H9 (cell line): ENCODE results near the gene PARD3. TPM values are rescaled to one million over a fixed set of nuclear protein-coding genes. Genes with fewer than 3 reads are reported as not detected.

Experiments used
- DNase-seq: peaks from one replicate; pipeline ENCODE4 v3.0.0-alpha.2; 2017
- H2AFZ ChIP-seq: one replicate; pipeline ENCODE4 v1.6.1; 2013; ENCODE audit warnings: mild to moderate bottlenecking, low read length, control low read depth, moderate library complexity
- H2AK5ac ChIP-seq: 2 replicates; pipeline ENCODE4 v1.6.1; 2013; ENCODE audit warnings: low read length, control low read depth, mixed read lengths; ENCODE audit not compliant: insufficient read length
- H2BK120ac ChIP-seq: one replicate; pipeline ENCODE4 v1.6.1; 2013; ENCODE audit warnings: low read depth, mild to moderate bottlenecking, low read length, control low read depth, inconsistent platforms; ENCODE audit not compliant: poor library complexity, severe bottlenecking
- H2BK12ac ChIP-seq: 2 replicates; pipeline ENCODE4 v1.6.1; 2013; ENCODE audit warnings: low read length, control low read depth, mixed read lengths, low read depth; ENCODE audit not compliant: insufficient read length
- H2BK15ac ChIP-seq: 2 replicates; pipeline ENCODE4 v1.6.1; 2013; ENCODE audit warnings: low read depth, low read length, control low read depth
- H2BK20ac ChIP-seq: one replicate; pipeline ENCODE4 v1.6.1; 2013; ENCODE audit warnings: low read depth, mild to moderate bottlenecking, low read length, control low read depth, inconsistent platforms; ENCODE audit not compliant: poor library complexity, severe bottlenecking
- H2BK5ac ChIP-seq: 2 replicates; pipeline ENCODE4 v1.6.1; 2013; ENCODE audit warnings: low read length, control low read depth, mixed read lengths; ENCODE audit not compliant: insufficient read length
- H3K14ac ChIP-seq: 2 replicates; pipeline ENCODE4 v1.6.1; 2013; ENCODE audit warnings: low read length, control low read depth; ENCODE audit not compliant: insufficient read depth
- H3K18ac ChIP-seq: 2 replicates; pipeline ENCODE4 v1.6.1; 2013; ENCODE audit warnings: low read depth, mild to moderate bottlenecking, mixed read lengths, low read length, control low read depth; ENCODE audit not compliant: insufficient read length
- H3K23ac ChIP-seq: 2 replicates; pipeline ENCODE4 v1.6.1; 2013; ENCODE audit warnings: low read length, control low read depth, mixed read lengths, low read depth; ENCODE audit not compliant: insufficient read length
- H3K23me2 ChIP-seq: 2 replicates; pipeline ENCODE4 v1.6.1; 2013; ENCODE audit warnings: low read depth, mild to moderate bottlenecking, mixed read lengths, low read length, control low read depth; ENCODE audit not compliant: insufficient read length, poor library complexity, severe bottlenecking
- H3K27ac ChIP-seq: 2 replicates; pipeline ENCODE4 v1.5.1; 2013; ENCODE audit warnings: low read length, control low read depth, mixed read lengths, low read depth; ENCODE audit not compliant: insufficient read length
- H3K27me3 ChIP-seq: 2 replicates; pipeline ENCODE4 v1.6.1; 2013; ENCODE audit warnings: low read length, control low read depth, inconsistent platforms; ENCODE audit not compliant: insufficient read depth
- H3K4ac ChIP-seq: 2 replicates; pipeline ENCODE4 v1.6.1; 2013; ENCODE audit warnings: low read depth, mild to moderate bottlenecking, control low read depth, inconsistent platforms, low read length, moderate library complexity
- H3K4me1 ChIP-seq: 2 replicates; pipeline ENCODE4 v1.6.1; 2013; ENCODE audit warnings: low read length, control low read depth, inconsistent platforms; ENCODE audit not compliant: insufficient read depth
- H3K4me2 ChIP-seq: 2 replicates; pipeline ENCODE4 v1.6.1; 2013; ENCODE audit warnings: low read length, control low read depth, mixed read lengths; ENCODE audit not compliant: insufficient read length, insufficient read depth
- H3K56ac ChIP-seq: 2 replicates; pipeline ENCODE4 v1.6.1; 2013; ENCODE audit warnings: low read depth, mild to moderate bottlenecking, mixed read lengths, low read length, control low read depth; ENCODE audit not compliant: insufficient read length
- H3K79me1 ChIP-seq: 2 replicates; pipeline ENCODE4 v1.6.1; 2013; ENCODE audit warnings: low read depth, mild to moderate bottlenecking, moderate library complexity, low read length, control low read depth, inconsistent platforms; ENCODE audit not compliant: insufficient read depth, poor library complexity, severe bottlenecking
- H3K79me2 ChIP-seq: 2 replicates; pipeline ENCODE4 v1.6.1; 2013; ENCODE audit warnings: low read length, control low read depth, inconsistent platforms; ENCODE audit not compliant: insufficient read depth
- H3K9ac ChIP-seq: 2 replicates; pipeline ENCODE4 v1.6.1; 2013; ENCODE audit warnings: low read length, control low read depth, mixed read lengths; ENCODE audit not compliant: insufficient read length; ENCODE audit errors: extremely low read depth
- H3K9me3 ChIP-seq: one replicate; pipeline ENCODE4 v1.6.1; 2013; ENCODE audit warnings: low read depth, low read length, inconsistent platforms; ENCODE audit not compliant: control insufficient read depth
- H3T11ph ChIP-seq: one replicate; pipeline ENCODE4 v1.6.1; 2013; ENCODE audit warnings: mild to moderate bottlenecking, low read length, control low read depth, inconsistent platforms
- H4K20me1 ChIP-seq: one replicate; pipeline ENCODE4 v1.6.1; 2013; ENCODE audit not compliant: control insufficient read depth, insufficient read length, insufficient read depth
- H4K5ac ChIP-seq: 2 replicates; pipeline ENCODE4 v1.6.1; 2013; ENCODE audit warnings: low read depth, mild to moderate bottlenecking, mixed read lengths, low read length, control low read depth; ENCODE audit not compliant: insufficient read length
- H4K8ac ChIP-seq: replicated peaks from 2 replicates; pipeline ENCODE4 v1.6.1; 2013; ENCODE audit warnings: low read length, control low read depth, mixed read lengths, low read depth; ENCODE audit not compliant: insufficient read length
- H4K91ac ChIP-seq: 2 replicates; pipeline ENCODE4 v1.6.1; 2013; ENCODE audit warnings: low read depth, mild to moderate bottlenecking, moderate library complexity, mixed read lengths, low read length, control low read depth; ENCODE audit not compliant: insufficient read length
- H3K27ac Mint-ChIP-seq, 3 experiments: 2 replicates in 2 of 3; 3 replicates in 1 of 3; pipeline ENCODE4 v1.8.0; 2020 to 2021; ENCODE audit warnings: mixed read lengths in 3 of 3, mild to moderate bottlenecking in 1 of 3, moderate library complexity in 1 of 3
- H3K27me3 Mint-ChIP-seq: 2 replicates; pipeline ENCODE4 v1.8.0; 2021; ENCODE audit warnings: low read depth, mild to moderate bottlenecking, moderate library complexity, mixed read lengths
- H3K36me3 Mint-ChIP-seq, 3 experiments: 2 replicates in 2 of 3; 3 replicates in 1 of 3; pipeline ENCODE4 v1.8.0; 2020 to 2021; ENCODE audit warnings: low read depth in 3 of 3, mixed read lengths in 3 of 3; ENCODE audit not compliant: insufficient read depth in 1 of 3
- H3K4me1 Mint-ChIP-seq, 2 experiments: 2 replicates each; pipeline ENCODE4 v1.8.0; 2020; ENCODE audit warnings: mixed read lengths in 2 of 2
- H3K4me3 Mint-ChIP-seq, 2 experiments: 2 replicates in 1 of 2; 3 replicates in 1 of 2; pipeline ENCODE4 v1.8.0; 2020 to 2021; ENCODE audit warnings: mild to moderate bottlenecking in 2 of 2, mixed read lengths in 2 of 2, moderate library complexity in 1 of 2
- H3K9me3 Mint-ChIP-seq, 2 experiments: 2 replicates in 1 of 2; 3 replicates in 1 of 2; pipeline ENCODE4 v1.8.0; 2020; ENCODE audit warnings: mild to moderate bottlenecking in 2 of 2, mixed read lengths in 2 of 2, moderate library complexity in 1 of 2
- WGBS: extraction: QIAGEN DNeasy Blood & Tissue Kit; methylation state at CpG from one replicate; pipeline ENCODE4 v1.1.7; 2013; ENCODE audit warnings: missing lambda C conversion rate, low lambda C conversion rate, mixed read lengths; ENCODE audit not compliant: insufficient read length; ENCODE audit errors: extremely low coverage; 5-methylcytosine and 5-hydroxymethylcytosine counted together
- total RNA-seq: library from RNA; stranded (reverse); gene quantifications from 2 replicates; pipeline ENCODE4 v1.2.1, GENCODE V29; 2021
- TF ChIP-seq, protein P1 (sequence below): fragments of 200-600 bp; sonication (generic); conservative IDR thresholded peaks from 3 replicates; pipeline ENCODE4 v1.8.0; 2021; ENCODE audit warnings: antibody characterized with exemption, mild to moderate bottlenecking

PARD3 gene
- total RNA-seq, 1 experiment from 2014 or later = 44.7 TPM

DNA sequence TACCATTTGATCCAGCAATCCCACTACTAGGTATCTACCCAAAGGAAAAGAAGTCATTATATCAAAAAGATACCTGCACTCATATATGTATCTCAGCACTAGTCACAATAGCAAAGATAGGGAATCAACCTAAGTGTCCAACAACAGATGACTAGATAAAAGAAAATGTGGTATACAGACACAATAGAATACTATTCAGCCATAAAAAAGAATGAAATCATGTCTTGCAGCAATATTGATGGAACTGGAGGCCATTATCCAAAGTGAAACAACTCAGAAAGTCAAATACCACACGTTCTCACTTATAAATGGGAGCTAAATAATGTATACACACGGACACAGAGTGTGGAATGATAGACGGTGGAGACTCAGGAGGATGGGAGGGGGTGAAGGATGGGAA, 146.0 kb downstream of the PARD3 start:
- Histone ChIP-seq H2BK120ac (no peak overlapping the region), H3K14ac (no peak overlapping the region), H2BK5ac (no peak overlapping the region), H3T11ph (no peak overlapping the region), H4K5ac (no peak overlapping the region), H3K79me2 (peaks cover 2% of the 10 kb centered on the region; the same call in 1 of the 2 replicates), H3K4me1 (no peaks in the 10 kb centered on the region), H4K91ac (no peak overlapping the region), H2AK5ac (no peak overlapping the region), H4K8ac (no peak overlapping the region), H3K27ac (no peak overlapping the region), H3K23me2 (no peaks in the 10 kb centered on the region), H3K9ac (no peak overlapping the region), H3K4me2 (no peak overlapping the region), H2BK12ac (no peak overlapping the region), H3K27me3 (no peaks in the 10 kb centered on the region), H2AFZ (no peak overlapping the region), H3K79me1 (peaks cover 3% of the 10 kb centered on the region), H4K20me1 (no peaks in the 10 kb centered on the region), H2BK15ac (no peak overlapping the region), H2BK20ac (no peak overlapping the region), H3K9me3 (no peaks in the 10 kb centered on the region), H3K23ac (no peak overlapping the region), H3K56ac (no peak overlapping the region), H3K18ac (no peak overlapping the region), H3K4ac (no peak overlapping the region)
- H3K27me3 Mint-ChIP-seq = no peaks in the 10 kb centered on the region
- WGBS = no CpG with 5 or more reads among the region's 3 CpGs
- H3K27ac Mint-ChIP-seq = no peak overlapping the region
- DNase-seq = no peak
- peaks cover 19 to 30% of the 10 kb centered on the region in 2 experiments for H3K4me1 Mint-ChIP-seq
- H3K4me3 Mint-ChIP-seq = no peak overlapping the region
- TF ChIP-seq, protein P1, sequence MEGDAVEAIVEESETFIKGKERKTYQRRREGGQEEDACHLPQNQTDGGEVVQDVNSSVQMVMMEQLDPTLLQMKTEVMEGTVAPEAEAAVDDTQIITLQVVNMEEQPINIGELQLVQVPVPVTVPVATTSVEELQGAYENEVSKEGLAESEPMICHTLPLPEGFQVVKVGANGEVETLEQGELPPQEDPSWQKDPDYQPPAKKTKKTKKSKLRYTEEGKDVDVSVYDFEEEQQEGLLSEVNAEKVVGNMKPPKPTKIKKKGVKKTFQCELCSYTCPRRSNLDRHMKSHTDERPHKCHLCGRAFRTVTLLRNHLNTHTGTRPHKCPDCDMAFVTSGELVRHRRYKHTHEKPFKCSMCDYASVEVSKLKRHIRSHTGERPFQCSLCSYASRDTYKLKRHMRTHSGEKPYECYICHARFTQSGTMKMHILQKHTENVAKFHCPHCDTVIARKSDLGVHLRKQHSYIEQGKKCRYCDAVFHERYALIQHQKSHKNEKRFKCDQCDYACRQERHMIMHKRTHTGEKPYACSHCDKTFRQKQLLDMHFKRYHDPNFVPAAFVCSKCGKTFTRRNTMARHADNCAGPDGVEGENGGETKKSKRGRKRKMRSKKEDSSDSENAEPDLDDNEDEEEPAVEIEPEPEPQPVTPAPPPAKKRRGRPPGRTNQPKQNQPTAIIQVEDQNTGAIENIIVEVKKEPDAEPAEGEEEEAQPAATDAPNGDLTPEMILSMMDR = no peak
- H3K36me3 Mint-ChIP-seq = no peaks in the 10 kb centered on the region
- H3K9me3 Mint-ChIP-seq = no peaks in the 10 kb centered on the region
